A673 (cell line): ENCODE results near the gene LHPP. TPM values are rescaled to one million over a fixed set of nuclear protein-coding genes. Genes with fewer than 3 reads are reported as not detected.

ENCODE experiments used
- BruUV-seq: library from RNA; stranded (reverse); fragments of 400-500 nt; replicated peaks from 2 replicates; lab custom pipeline; 2021; lab: Mats Ljungman, UMichigan
- CTCF ChIA-PET: fragments of 300-600 bp; sonication (Branson Sonifier 250); formaldehyde crosslinking; loops from one replicate; lab custom pipeline; 2022; ENCODE audit warnings: antibody characterized with exemption; lab: Charles Lee
- POLR2A ChIA-PET: fragments of 300-600 bp; sonication (Branson Sonifier 250); formaldehyde crosslinking; loops from one replicate; lab custom pipeline; 2022; ENCODE audit warnings: antibody characterized with exemption; ENCODE audit not compliant: low non-redundant PET; lab: Charles Lee
- DNase-seq: peaks from one replicate; pipeline ENCODE4 v3.0.0-alpha.2; 2015; ENCODE audit warnings: low spot score
- H3K27ac ChIP-seq: fragments of 200-600 bp; sonication (generic); 2 replicates; pipeline ENCODE4 v1.5.1; 2016; ENCODE audit warnings: mixed run types, low read depth, mild to moderate bottlenecking, mixed read lengths, antibody characterized with exemption, low read length; ENCODE audit not compliant: poor library complexity, severe bottlenecking
- H3K27me3 ChIP-seq: fragments of 200-600 bp; sonication (generic); replicated peaks from 2 replicates; pipeline ENCODE4 v1.6.1; 2017; ENCODE audit warnings: mixed run types, low read depth, mild to moderate bottlenecking, mixed read lengths, antibody characterized with exemption, low read length; ENCODE audit not compliant: insufficient read depth, poor library complexity
- H3K36me3 ChIP-seq: fragments of 200-600 bp; sonication (generic); 2 replicates; pipeline ENCODE4 v1.6.1; 2016; ENCODE audit warnings: mixed run types, mild to moderate bottlenecking, mixed read lengths, antibody characterized with exemption, low read length; ENCODE audit not compliant: insufficient read depth, poor library complexity, severe bottlenecking
- H3K4me1 ChIP-seq: fragments of 200-600 bp; sonication (generic); 2 replicates; pipeline ENCODE4 v1.6.1; 2017; ENCODE audit warnings: mixed run types, mild to moderate bottlenecking, mixed read lengths, antibody characterized with exemption, low read length; ENCODE audit not compliant: insufficient read depth, poor library complexity, severe bottlenecking
- H3K4me3 ChIP-seq: fragments of 200-600 bp; sonication (generic); 2 replicates; pipeline ENCODE4 v1.5.1; 2016; ENCODE audit warnings: low read depth, mixed run types, mild to moderate bottlenecking, mixed read lengths, low read length; ENCODE audit not compliant: poor library complexity, severe bottlenecking
- H3K9me3 ChIP-seq: fragments of 200-600 bp; sonication (generic); 2 replicates; pipeline ENCODE4 v1.6.1; 2016; ENCODE audit warnings: mixed run types, low read depth, mild to moderate bottlenecking, mixed read lengths, antibody characterized with exemption, low read length; ENCODE audit not compliant: poor library complexity, severe bottlenecking
- EZH2 ChIP-seq: fragments of 200-600 bp; sonication (generic); IDR thresholded peaks from 2 replicates; pipeline ENCODE4 v1.6.1; 2017; ENCODE audit warnings: borderline replicate concordance, low read depth, mild to moderate bottlenecking, mixed read lengths, antibody characterized with exemption, low read length; ENCODE audit not compliant: poor library complexity, severe bottlenecking
- intact Hi-C: fragments of 100-400 bp; cut with micrococcal nuclease; formaldehyde crosslinking; loops from one replicate; pipeline ENCODE4 v1.10.0; 2022; ENCODE audit not compliant: unreplicated experiment
- total RNA-seq: library from RNA; stranded (reverse); gene quantifications from 2 replicates; pipeline ENCODE4 v1.2.3, GENCODE V29; 2021
- TF ChIP-seq, protein P1 (sequence below): fragments of 300-800, 200-600 bp; sonication (generic); conservative IDR thresholded peaks from 2 replicates; pipeline ENCODE4 v1.5.1; 2017; ENCODE audit warnings: low read depth, mild to moderate bottlenecking, antibody characterized with exemption, low read length, moderate library complexity, mixed read lengths

Gene LHPP
- total RNA-seq, 1 experiment from 2014 or later: 2.3 TPM

DNA sequence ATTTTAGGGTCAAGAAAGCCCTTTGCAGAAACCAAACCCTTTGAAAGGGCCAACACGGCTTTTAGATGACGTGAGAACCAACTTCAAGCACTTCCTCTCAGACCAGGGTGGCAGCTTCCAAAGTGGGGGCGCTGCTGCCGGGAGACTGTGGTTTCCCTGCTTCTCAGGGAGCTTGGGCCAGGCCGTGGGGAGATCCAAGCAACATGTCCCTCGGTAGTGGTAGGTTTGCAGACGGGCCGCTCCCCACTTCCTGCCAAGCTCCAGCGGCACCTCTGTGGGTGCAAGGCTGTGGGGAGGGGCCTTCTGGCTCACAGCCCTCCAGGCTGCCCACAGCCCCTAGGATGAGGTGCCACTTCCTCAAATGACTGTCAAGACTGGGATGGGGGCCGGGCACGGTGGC lies 150.1 kb downstream of the LHPP start:
- intact Hi-C loops: no loop called here
- no peak for TF ChIP-seq EZH2
- TF ChIP-seq, protein P1, sequence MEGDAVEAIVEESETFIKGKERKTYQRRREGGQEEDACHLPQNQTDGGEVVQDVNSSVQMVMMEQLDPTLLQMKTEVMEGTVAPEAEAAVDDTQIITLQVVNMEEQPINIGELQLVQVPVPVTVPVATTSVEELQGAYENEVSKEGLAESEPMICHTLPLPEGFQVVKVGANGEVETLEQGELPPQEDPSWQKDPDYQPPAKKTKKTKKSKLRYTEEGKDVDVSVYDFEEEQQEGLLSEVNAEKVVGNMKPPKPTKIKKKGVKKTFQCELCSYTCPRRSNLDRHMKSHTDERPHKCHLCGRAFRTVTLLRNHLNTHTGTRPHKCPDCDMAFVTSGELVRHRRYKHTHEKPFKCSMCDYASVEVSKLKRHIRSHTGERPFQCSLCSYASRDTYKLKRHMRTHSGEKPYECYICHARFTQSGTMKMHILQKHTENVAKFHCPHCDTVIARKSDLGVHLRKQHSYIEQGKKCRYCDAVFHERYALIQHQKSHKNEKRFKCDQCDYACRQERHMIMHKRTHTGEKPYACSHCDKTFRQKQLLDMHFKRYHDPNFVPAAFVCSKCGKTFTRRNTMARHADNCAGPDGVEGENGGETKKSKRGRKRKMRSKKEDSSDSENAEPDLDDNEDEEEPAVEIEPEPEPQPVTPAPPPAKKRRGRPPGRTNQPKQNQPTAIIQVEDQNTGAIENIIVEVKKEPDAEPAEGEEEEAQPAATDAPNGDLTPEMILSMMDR: no peak
- no peak for DNase-seq
- POLR2A ChIA-PET: no interaction called here
- no peak overlapping the region for H3K27ac ChIP-seq
- BruUV-seq: no TSS peak
- no peaks in the 10 kb centered on the region for H3K4me1 ChIP-seq
- H3K36me3 ChIP-seq: no peaks in the 10 kb centered on the region
- CTCF ChIA-PET: no interaction called here
- H3K27me3 ChIP-seq: no peaks in the 10 kb centered on the region
- no peaks in the 10 kb centered on the region for H3K9me3 ChIP-seq
- no peak overlapping the region for H3K4me3 ChIP-seq

GRCh38 chr10:124612611-124613498 lies 151.2 kb downstream of the LHPP start:
- TF ChIP-seq EZH2: no peak
- TF ChIP-seq, protein P1: no peak
- Histone ChIP-seq H3K27ac (no peak overlapping the region), H3K27me3 (no peaks in the 10 kb centered on the region), H3K4me3 (no peak overlapping the region), H3K4me1 (no peaks in the 10 kb centered on the region), H3K36me3 (no peaks in the 10 kb centered on the region), H3K9me3 (no peaks in the 10 kb centered on the region)
- ChIA-PET POLR2A (no interaction called here), CTCF (no interaction called here)
- intact Hi-C loops: no loop called here
- no peak for DNase-seq
- BruUV-seq: no TSS peak

DNA sequence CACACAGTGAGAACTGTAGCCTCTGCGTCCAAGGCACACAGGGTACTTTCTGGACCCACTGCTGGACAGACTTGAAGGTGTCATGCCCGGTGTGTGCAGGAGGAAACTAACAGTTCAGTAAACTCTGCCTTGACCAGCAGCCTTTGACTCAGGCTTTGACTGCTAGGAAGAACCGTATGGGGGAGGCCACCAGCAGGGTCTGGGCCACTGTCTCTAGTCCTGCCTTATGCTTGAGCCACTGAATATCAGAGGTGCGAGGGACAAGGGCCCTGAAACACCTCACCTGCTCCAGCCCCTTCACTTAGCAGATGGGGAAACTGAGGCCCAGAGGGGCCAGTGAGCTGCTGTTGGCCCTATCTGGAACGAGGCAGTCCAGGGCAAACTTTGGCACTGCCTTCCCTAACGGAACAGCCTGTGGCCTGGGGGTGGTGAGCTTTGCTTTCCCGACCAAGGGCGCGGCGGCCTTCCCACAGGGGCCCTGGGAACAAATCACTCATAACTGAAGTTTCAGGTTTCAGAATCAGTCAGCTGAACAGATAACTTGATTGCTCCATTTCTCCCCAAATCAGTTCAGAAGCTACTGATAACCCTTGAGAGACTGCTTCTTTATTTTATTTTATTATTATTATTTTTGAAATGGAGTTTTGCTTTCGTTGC lies 152.5 kb downstream of the LHPP start:
- ChIA-PET POLR2A (no interaction called here), CTCF (no interaction called here)
- Histone ChIP-seq H3K36me3 (no peaks in the 10 kb centered on the region), H3K27me3 (no peaks in the 10 kb centered on the region), H3K27ac (no peak overlapping the region), H3K9me3 (no peaks in the 10 kb centered on the region), H3K4me1 (no peaks in the 10 kb centered on the region), H3K4me3 (no peak overlapping the region)
- no peak for TF ChIP-seq EZH2
- TF ChIP-seq, protein P1: no peak
- no TSS peak for BruUV-seq
- intact Hi-C loops: no loop called here
- DNase-seq: no peak
